DLD1 (cell line): ENCODE results near the gene ZBTB6.
"Not testable (repeated sequence)": the region's sequence is repeated elsewhere in the genome, so short reads cannot be mapped to it uniquely, and the experiment has no call there.

ENCODE experiments used
- in situ Hi-C: cut with HindIII; loops from 2 replicates; pipeline ENCODE4 v1.10.0; 2017; ENCODE audit warnings: low sequenced_read_pairs

Gene ZBTB6

GRCh38 chr9:122929796-122930354, 16.8 kb upstream of the ZBTB6 start:
- in situ Hi-C loops = no loop called here

GRCh38 chr9:122923947-122924346, 10.8 kb upstream of the ZBTB6 start:
- in situ Hi-C loops = no loop called here

GRCh38 chr9:122922713-122923112, 9.6 kb upstream of the ZBTB6 start:
- in situ Hi-C loops = no loop called here

- in situ Hi-C loops = no loop called here
These were observed 5.2 kb upstream of the ZBTB6 start for GRCh38 chr9:122918310-122918709.

- in situ Hi-C loops = no loop called here
These were observed 506 bp downstream of the ZBTB6 start for GRCh38 chr9:122912671-122912963.

- in situ Hi-C loops = not testable (repeated sequence)
These were observed 7.0 kb downstream of the ZBTB6 start for GRCh38 chr9:122906122-122906521.

- in situ Hi-C loops = no loop called here
These were observed 8.1 kb downstream of the ZBTB6 start, which contains the start of gene RC3H2 for GRCh38 chr9:122904823-122905710. TSS of gene RC3H2 (minus strand) at chr9:122905359. CDS start at chr9:122897509, 7,850 bp downstream.

- in situ Hi-C loops = no loop called here
These were observed 8.7 kb downstream of the ZBTB6 start for GRCh38 chr9:122904466-122904822.

- in situ Hi-C loops = no loop called here
These were observed 12.3 kb downstream of the ZBTB6 start for GRCh38 chr9:122900791-122901190.

- in situ Hi-C loops = no loop called here
These were observed 15.2 kb downstream of the ZBTB6 start for GRCh38 chr9:122897969-122898368.

- in situ Hi-C loops = no loop called here
These were observed 24.6 kb downstream of the ZBTB6 start for GRCh38 chr9:122888480-122888879.

GRCh38 chr9:122883125-122883524, 30.0 kb downstream of the ZBTB6 start:
- in situ Hi-C loops = no loop called here

GRCh38 chr9:122879443-122879842, 33.7 kb downstream of the ZBTB6 start:
- in situ Hi-C loops = no loop called here

- in situ Hi-C loops = no loop called here
These were observed 37.6 kb downstream of the ZBTB6 start for GRCh38 chr9:122875523-122875922.

GRCh38 chr9:122867276-122867675, 45.8 kb downstream of the ZBTB6 start:
- in situ Hi-C loops = not testable (repeated sequence)

GRCh38 chr9:122866079-122866478, 47.0 kb downstream of the ZBTB6 start:
- in situ Hi-C loops = no loop called here

GRCh38 chr9:122865300-122865699, 47.8 kb downstream of the ZBTB6 start:
- in situ Hi-C loops = no loop called here

GRCh38 chr9:122863407-122863806, 49.7 kb downstream of the ZBTB6 start:
- in situ Hi-C loops = no loop called here

GRCh38 chr9:122860319-122861142, 52.6 kb downstream of the ZBTB6 start:
- in situ Hi-C loops = no loop called here
